Nephron progenitor cell (in vitro differentiated cells): ENCODE data around the gene CYLD.

ENCODE experiments used
- DNase-seq: peaks from one replicate; pipeline ENCODE4 v3.0.0; 2021
- H3K27ac Mint-ChIP-seq: 2 replicates; pipeline ENCODE4 v1.8.0; 2021; ENCODE audit warnings: mild to moderate bottlenecking, moderate library complexity, mixed read lengths
- H3K27me3 Mint-ChIP-seq: 2 replicates; pipeline ENCODE4 v1.8.0; 2021; ENCODE audit warnings: mild to moderate bottlenecking, low read depth, mixed read lengths; ENCODE audit not compliant: poor library complexity
- H3K36me3 Mint-ChIP-seq: 2 replicates; pipeline ENCODE4 v1.8.0; 2021; ENCODE audit warnings: low read depth, mixed read lengths
- H3K4me1 Mint-ChIP-seq: 2 replicates; pipeline ENCODE4 v1.8.0; 2021; ENCODE audit warnings: mixed read lengths
- H3K4me3 Mint-ChIP-seq: 2 replicates; pipeline ENCODE4 v1.8.0; 2021; ENCODE audit warnings: mild to moderate bottlenecking, moderate library complexity, mixed read lengths
- H3K9me3 Mint-ChIP-seq: 2 replicates; pipeline ENCODE4 v1.8.0; 2021; ENCODE audit warnings: mild to moderate bottlenecking, moderate library complexity, mixed read lengths
- TF ChIP-seq, protein P1 (sequence below): fragments of 200-600 bp; sonication (generic); IDR thresholded peaks from 2 replicates; pipeline ENCODE4 v1.5.0; 2021; ENCODE audit warnings: antibody characterized with exemption

CYLD gene

DNA sequence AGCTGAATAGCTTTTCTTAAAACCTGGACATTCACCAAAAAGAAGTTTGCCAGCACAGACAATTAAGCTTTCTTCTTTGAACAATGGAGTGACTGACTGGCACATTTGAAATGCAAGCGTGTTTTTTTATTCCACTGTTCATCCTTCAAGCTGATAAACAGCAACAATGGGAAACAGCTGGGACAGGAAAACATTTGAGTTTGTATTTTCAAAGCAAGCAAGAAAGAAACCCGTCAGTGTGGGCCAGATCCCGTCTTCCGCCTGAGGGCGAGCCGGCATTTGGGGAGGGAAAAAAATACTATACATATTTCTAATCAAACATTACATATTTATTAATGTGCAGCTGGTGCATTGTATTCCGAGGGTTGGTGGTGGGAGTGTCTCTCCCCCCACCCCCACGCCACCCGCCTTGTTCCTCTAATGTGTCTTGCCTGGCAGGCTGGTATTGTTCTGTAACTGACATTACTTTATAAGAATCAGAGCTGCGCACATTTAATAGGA, 94.3 kb downstream of the CYLD start:
- DNase-seq = no peak
- peaks cover 5% of the 10 kb centered on the region for H3K4me1 Mint-ChIP-seq
- no peak overlapping the region for H3K27ac Mint-ChIP-seq
- no peaks in the 10 kb centered on the region for H3K36me3 Mint-ChIP-seq
- TF ChIP-seq, protein P1, sequence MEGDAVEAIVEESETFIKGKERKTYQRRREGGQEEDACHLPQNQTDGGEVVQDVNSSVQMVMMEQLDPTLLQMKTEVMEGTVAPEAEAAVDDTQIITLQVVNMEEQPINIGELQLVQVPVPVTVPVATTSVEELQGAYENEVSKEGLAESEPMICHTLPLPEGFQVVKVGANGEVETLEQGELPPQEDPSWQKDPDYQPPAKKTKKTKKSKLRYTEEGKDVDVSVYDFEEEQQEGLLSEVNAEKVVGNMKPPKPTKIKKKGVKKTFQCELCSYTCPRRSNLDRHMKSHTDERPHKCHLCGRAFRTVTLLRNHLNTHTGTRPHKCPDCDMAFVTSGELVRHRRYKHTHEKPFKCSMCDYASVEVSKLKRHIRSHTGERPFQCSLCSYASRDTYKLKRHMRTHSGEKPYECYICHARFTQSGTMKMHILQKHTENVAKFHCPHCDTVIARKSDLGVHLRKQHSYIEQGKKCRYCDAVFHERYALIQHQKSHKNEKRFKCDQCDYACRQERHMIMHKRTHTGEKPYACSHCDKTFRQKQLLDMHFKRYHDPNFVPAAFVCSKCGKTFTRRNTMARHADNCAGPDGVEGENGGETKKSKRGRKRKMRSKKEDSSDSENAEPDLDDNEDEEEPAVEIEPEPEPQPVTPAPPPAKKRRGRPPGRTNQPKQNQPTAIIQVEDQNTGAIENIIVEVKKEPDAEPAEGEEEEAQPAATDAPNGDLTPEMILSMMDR = no peak
- H3K27me3 Mint-ChIP-seq = peaks cover 22% of the 10 kb centered on the region
- no peak overlapping the region for H3K4me3 Mint-ChIP-seq
- H3K9me3 Mint-ChIP-seq = peaks cover 18% of the 10 kb centered on the region

- TF ChIP-seq, protein P1 = no peak
- peaks cover 12% of the 10 kb centered on the region for H3K9me3 Mint-ChIP-seq
- no peaks in the 10 kb centered on the region for H3K36me3 Mint-ChIP-seq
- H3K27me3 Mint-ChIP-seq = peaks cover 22% of the 10 kb centered on the region
- H3K4me3 Mint-ChIP-seq = no peak overlapping the region
- no peak overlapping the region for H3K27ac Mint-ChIP-seq
- H3K4me1 Mint-ChIP-seq = peaks cover 11% of the 10 kb centered on the region
- DNase-seq = no peak
These were observed 95.4 kb downstream of the CYLD start for GRCh38 chr16:50837324-50837723.

DNA sequence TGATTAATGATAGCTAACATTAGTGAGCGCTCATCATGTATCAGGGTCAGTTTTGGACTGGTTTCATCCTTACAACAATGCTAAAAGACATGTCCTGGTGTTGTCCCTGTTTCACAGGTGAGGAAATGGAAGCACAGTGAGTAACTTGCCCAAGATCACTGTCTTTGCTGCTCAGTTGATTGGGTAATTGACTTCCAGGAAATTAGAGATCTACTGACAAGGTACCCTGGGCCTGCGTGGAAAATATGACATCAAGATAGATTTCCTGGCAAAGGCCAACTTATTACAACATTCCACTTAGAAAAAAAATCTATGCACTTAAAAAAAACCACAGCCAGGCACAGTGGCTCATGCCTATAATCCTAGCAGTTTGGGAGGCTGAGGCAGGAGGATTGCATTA, 96.3 kb downstream of the CYLD start:
- Mint-ChIP-seq H3K4me1 (peaks cover 19% of the 10 kb centered on the region), H3K4me3 (no peak overlapping the region), H3K27ac (no peak overlapping the region), H3K36me3 (no peaks in the 10 kb centered on the region), H3K27me3 (peaks cover 27% of the 10 kb centered on the region), H3K9me3 (peaks cover 9% of the 10 kb centered on the region)
- TF ChIP-seq, protein P1 = no peak
- DNase-seq = no peak

DNA sequence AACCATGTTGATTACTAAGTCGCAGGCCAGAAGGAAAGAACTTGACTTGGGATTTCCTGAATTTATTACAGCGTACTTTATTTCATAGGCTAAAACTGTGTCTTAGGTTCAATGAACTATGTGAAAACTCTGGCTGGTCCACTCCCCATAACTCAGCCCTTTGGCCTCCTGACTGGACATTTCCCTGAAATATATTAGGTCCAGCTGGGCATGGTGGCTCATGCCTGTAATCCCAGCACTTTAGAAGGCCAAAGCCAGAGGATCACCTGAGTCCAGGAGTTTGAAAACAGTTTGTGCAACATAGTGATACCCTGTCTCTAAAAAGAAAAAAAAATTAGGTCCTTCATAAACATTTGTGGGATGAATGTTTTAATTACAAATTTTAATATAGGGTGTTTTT, 97.0 kb downstream of the CYLD start:
- H3K9me3 Mint-ChIP-seq = peaks cover 5% of the 10 kb centered on the region
- DNase-seq = no peak
- TF ChIP-seq, protein P1 = no peak
- peaks cover 24% of the 10 kb centered on the region for H3K4me1 Mint-ChIP-seq
- peaks cover 30% of the 10 kb centered on the region for H3K27me3 Mint-ChIP-seq
- no peak overlapping the region for H3K4me3 Mint-ChIP-seq
- no peaks in the 10 kb centered on the region for H3K36me3 Mint-ChIP-seq
- no peak overlapping the region for H3K27ac Mint-ChIP-seq

GRCh38 chr16:50839356-50839755, 97.5 kb downstream of the CYLD start:
- H3K27ac Mint-ChIP-seq = no peak overlapping the region
- H3K4me3 Mint-ChIP-seq = no peak overlapping the region
- peaks cover 26% of the 10 kb centered on the region for H3K27me3 Mint-ChIP-seq
- H3K4me1 Mint-ChIP-seq = peaks cover 24% of the 10 kb centered on the region
- TF ChIP-seq, protein P1 = no peak
- no peak for DNase-seq
- H3K36me3 Mint-ChIP-seq = no peaks in the 10 kb centered on the region
- H3K9me3 Mint-ChIP-seq = peaks cover under 1% of the 10 kb centered on the region

DNA sequence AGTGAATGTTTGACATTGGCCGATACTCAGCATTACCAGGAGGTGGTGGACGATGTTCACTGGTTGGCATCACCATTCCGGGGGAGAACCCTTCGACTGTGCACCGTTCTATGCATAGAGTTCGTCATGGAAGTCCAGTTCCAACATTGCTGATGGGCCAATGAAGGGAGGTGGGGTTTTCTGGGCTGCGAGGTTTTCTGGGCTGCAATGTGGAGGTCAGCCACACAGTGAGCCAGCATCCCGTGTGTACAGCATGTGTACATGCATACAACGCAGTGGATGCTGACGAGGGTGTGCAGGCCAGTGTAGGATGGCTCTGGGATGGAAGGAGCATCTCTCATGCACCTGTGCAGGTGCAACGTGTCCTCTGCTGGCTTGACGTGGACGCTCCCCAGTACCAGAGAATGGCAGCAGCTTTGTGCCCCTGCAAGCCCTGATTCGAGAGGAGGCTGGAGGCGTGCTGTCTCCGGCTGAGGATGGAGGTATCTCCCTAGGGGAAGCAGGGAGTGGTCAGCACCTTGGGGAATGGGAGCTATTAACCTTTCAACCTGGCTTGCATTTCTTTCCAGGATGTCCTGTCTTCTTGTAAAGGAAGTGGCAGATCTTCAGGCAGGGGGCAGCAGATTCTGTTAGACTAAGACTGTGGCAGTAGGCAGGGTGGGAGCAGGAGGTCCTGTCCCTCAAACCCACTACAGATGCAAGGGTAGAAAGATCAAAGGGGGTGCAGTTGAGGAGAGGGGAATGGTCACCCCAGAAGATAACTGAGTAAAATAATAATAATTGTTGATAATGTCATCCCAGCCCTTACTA, 98.2 kb downstream of the CYLD start:
- peaks cover 24% of the 10 kb centered on the region for H3K27me3 Mint-ChIP-seq
- TF ChIP-seq, protein P1 = no peak
- H3K4me1 Mint-ChIP-seq = peaks cover 30% of the 10 kb centered on the region
- no peaks in the 10 kb centered on the region for H3K36me3 Mint-ChIP-seq
- no peaks in the 10 kb centered on the region for H3K9me3 Mint-ChIP-seq
- no peak for DNase-seq
- no peak overlapping the region for H3K4me3 Mint-ChIP-seq
- no peak overlapping the region for H3K27ac Mint-ChIP-seq
